Gastroesophageal sphincter (tissue), 3 donors: Measurements from ENCODE around the gene CPED1.

Experiments used
- EP300 ChIP-seq: sonication (generic); formaldehyde crosslinking; IDR thresholded peaks from one replicate; pipeline ENCODE4 v1.6.1; 2017; ENCODE audit warnings: antibody characterized with exemption, mild to moderate bottlenecking
- TF ChIP-seq, protein P1 (sequence below), 4 experiments: fragments of 200-600 bp in 2 of 4; fragments of 450-650 bp in 2 of 4; sonication (generic) in 1 of 4; IDR thresholded peaks; one replicate each; pipeline ENCODE4 v1.5.1; 2017 to 2019; ENCODE audit warnings: antibody characterized with exemption in 4 of 4, mild to moderate bottlenecking in 2 of 4, moderate library complexity in 2 of 4

DNA sequence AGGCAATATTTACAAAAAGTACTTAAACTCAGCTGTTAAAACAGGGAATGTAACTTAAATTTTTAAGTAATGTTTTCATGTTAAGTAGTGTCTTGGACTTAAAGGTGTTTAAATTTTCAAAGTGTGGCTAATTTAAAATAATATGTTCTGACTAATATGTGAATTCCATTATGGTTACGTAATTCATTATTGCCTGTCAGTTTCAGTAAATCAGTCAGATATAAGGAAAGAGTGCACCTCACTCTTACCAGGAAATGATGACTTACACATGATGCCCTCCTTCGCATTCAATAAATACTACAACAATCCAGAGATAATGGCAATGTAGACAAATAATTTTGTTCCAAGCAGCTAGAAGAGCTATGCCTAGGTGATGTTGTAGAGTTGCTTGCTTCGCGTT is 271.3 kb downstream of the CPED1 start:
- no peak for TF ChIP-seq EP300
- TF ChIP-seq, protein P1, sequence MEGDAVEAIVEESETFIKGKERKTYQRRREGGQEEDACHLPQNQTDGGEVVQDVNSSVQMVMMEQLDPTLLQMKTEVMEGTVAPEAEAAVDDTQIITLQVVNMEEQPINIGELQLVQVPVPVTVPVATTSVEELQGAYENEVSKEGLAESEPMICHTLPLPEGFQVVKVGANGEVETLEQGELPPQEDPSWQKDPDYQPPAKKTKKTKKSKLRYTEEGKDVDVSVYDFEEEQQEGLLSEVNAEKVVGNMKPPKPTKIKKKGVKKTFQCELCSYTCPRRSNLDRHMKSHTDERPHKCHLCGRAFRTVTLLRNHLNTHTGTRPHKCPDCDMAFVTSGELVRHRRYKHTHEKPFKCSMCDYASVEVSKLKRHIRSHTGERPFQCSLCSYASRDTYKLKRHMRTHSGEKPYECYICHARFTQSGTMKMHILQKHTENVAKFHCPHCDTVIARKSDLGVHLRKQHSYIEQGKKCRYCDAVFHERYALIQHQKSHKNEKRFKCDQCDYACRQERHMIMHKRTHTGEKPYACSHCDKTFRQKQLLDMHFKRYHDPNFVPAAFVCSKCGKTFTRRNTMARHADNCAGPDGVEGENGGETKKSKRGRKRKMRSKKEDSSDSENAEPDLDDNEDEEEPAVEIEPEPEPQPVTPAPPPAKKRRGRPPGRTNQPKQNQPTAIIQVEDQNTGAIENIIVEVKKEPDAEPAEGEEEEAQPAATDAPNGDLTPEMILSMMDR (IDR thresholded peaks at IDR 0.05), result no peak
